ENCODE data around the gene GSPT2.
"Not testable (repeated sequence)": the region's sequence is repeated elsewhere in the genome, so short reads cannot be mapped to it uniquely, and the experiment has no call there.

The GSPT2 gene

GRCh38 chrX:51743179-51743957 lies at the start of gene GSPT2:
Gene GSPT2 (plus strand): TSS chrX:51743442. CDS start chrX:51743627, 185 bp downstream.
- DNase-seq: peak; percentile 63

GRCh38 chrX:51694254-51694653 lies 49.0 kb upstream of the GSPT2 start:
- no peak for DNase-seq

DNA sequence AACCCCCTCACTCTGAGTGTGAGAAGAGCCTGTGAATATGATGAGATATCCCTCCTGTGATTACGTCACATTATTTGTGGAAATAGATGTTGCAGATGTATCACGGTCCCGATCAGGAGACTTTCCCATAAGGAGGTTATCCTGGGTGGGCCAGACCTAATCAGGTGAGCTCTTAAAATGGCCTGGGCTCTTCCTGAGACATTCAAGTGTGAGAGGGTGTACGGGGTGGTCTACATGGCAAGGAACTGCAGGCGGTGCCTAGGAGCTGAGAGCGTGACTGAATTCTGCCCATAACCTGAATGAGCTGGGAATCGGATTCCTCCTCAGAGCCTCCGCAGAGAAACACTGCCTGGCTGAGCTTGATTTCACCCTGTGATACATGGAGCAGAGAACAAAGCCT lies 45.8 kb upstream of the GSPT2 start:
- no peak for DNase-seq

DNA sequence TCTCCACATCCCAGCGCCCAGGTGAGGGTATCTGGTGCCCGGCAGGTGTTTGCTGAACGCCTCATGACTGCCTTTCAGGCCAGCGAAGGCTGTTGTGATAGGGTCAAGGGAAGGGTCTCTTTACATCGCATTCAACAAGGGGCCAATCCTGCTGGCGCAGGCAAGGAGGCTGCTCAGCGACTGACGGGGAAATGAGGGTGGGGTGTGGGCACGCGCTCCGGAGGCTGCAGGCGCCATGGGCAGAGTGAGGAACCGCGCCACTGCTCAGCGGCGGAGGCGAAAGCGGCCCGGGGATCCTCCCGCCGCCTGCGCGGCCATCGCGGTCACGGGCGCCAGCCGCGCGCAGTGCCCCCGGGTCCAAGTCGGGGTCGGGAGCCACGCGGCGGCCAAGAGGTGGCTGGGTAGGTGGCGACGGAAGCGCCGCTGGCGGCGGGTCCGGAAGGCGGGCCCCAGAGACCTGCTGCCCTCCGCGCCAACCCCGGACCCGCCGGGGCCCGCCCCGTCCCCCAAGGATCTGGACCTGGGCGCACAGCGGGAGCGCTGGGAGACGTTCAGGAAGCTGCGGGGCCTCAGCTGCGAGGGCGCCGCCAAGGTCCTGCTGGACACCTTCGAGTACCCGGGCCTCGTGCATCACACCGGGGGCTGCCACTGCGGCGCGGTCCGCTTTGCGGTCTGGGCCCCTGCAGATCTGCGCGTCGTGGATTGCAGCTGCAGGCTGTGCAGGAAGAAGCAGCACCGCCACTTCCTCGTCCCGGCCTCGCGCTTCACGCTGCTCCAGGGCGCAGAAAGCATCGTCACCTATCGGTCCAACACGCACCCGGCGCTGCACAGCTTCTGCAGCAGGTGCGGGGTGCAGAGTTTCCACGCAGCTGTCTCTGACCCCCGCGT lies 32.7 kb upstream of the GSPT2 start, which contains the start of gene CENPVL1:
Gene CENPVL1, plus strand, starts transcription at position 236 of the 888 bp plus-strand sequence. Its CDS starts 0 bp downstream, at position 236.
- not testable (repeated sequence) for DNase-seq

- not testable (repeated sequence) for DNase-seq
Measured at GRCh38 chrX:51712943-51713647, 30.1 kb upstream of the GSPT2 start.

- DNase-seq: no peak
Measured at GRCh38 chrX:51728202-51728601, 15.0 kb upstream of the GSPT2 start.

GRCh38 chrX:51737091-51737490 lies 6.2 kb upstream of the GSPT2 start:
- DNase-seq: no peak

DNA sequence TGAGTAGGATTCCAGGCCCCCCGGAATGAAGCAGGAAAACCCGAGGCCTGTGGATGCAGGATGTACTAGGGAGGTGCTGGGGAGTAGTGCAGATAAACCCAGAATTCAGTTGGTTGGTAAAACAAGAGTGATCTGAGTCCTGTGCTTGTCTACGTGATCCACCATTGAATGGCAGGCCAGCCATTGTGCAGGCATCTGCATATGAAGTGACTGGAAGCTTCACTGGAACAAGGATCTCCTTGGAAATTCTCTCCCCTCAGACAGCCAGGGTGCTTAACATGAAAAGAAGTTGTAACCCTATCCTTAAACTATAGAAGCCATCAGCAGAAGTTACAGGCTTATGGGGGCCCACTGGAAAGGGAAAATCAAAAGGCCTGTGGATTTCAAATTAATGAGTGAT lies 656 bp upstream of the GSPT2 start:
- no peak for DNase-seq

DNA sequence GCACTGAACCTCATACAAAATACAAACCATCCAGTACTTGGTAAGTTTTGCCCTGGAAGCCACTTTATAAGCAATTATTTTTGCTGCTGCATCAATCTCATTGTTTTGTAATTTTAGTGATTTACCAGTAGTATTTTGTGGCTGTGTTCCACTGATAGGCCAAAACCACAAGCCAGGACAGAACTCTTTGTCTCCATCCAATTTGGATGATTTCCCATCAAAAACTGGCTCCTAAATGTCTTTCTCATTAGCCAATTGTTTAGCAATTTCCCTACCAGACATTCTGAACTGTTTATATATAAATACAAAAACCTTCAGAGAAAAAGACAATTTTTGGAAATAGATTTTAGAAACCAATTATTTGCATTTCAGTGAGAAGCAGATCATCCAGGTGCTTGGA lies 4.4 kb downstream of the GSPT2 start:
- DNase-seq: no peak

GRCh38 chrX:51759055-51759839 lies 16.0 kb downstream of the GSPT2 start:
- no peak for DNase-seq

GRCh38 chrX:51760657-51761056 lies 17.4 kb downstream of the GSPT2 start:
- no peak for DNase-seq

DNA sequence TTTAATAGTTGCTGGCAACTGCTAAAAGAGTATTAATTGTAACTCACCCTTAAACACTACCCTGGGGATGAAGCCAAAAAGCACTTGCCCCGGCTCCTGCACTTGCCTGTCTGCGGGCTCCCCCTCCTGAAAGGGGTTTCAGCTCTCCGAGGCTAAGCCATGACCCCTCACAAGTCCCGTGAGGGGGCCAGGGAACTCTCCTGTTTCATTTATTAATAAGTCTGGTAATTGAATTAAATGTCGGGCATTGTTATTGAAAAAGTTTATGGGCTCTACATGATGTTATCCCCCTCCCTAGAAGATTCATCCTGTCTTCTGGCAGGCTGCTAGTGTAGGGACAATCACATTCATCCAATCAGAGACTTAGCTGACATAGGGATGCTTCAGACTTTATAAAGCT lies 23.3 kb downstream of the GSPT2 start:
- DNase-seq: no peak

DNA sequence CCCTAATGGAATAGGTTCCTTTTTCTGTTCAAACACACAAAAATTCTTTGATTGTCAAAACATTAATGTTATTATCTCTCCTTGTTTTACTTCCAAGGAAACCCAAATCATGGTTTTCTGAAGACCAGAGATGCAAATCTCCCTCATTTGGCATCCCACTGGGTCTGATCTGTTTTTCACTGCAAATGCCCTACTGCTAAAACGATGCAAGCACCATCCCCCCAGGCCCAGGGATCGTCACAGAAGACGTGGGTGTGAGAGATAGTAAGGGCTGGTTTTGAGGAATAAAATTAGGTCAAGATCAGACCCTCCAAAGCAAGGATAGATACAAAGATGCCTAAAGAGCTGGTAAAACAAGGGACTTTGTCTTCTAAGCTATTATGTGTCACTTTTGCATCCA lies 33.6 kb downstream of the GSPT2 start:
- no peak for DNase-seq

DNA sequence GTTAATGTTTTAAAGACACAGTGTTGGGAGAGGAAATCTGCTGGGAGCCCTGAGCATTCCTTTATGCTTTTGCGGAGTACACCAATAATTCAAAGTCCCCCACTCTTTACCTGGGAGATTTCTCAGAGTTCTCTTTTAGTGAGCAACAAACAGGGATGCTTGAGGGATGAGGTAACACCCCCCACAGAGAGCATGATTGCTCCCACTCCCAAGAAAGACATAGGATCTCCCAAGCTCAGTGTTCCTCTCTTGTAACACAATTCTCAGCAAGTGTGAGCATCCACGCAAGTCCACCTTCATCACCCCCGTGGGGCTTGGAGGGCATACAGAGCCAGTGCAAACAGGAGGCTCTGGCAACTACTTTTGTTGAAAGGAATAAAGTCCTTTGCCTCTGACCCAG lies 36.1 kb downstream of the GSPT2 start:
- no peak for DNase-seq

- no peak for DNase-seq
Measured at GRCh38 chrX:51795136-51795535, 51.9 kb downstream of the GSPT2 start.

Measured in stimulated activated CD4-positive, alpha-beta T cell treated with anti-CD3 and anti-CD28 coated beads, Interleukin-4, amount 100 ng/mL, for 24 hours (primary cell).